ENCODE measurements around the gene VAMP2.

Gene VAMP2

GRCh38 chr17:8156246-8156992 lies 6.3 kb downstream of the VAMP2 start:
- peak; percentile 100 for DNase-seq (ENCODE audit: extremely low read depth, insufficient read length)
- Histone ChIP-seq H3K4me3 (replicated peaks; ENCODE audit: low read depth, low read length) (peak overlapping the region; percentile 62), H3K27me3 (replicated peaks; ENCODE audit: control insufficient read depth, insufficient read depth, low read length) (no peaks in the 10 kb centered on the region), H3K36me3 (ENCODE audit: control insufficient read depth, insufficient read depth, low read length) (peaks cover 5% of the 10 kb centered on the region)
- TF ChIP-seq CTCF (IDR thresholded peaks at IDR 0.05; ENCODE audit: insufficient read depth, low read length, poor library complexity, severe bottlenecking), result no peak

GRCh38 chr17:8155996-8156245 lies 6.8 kb downstream of the VAMP2 start:
- peak overlapping the region; percentile 62 for H3K4me3 ChIP-seq (replicated peaks; ENCODE audit: low read depth, low read length)
- TF ChIP-seq CTCF (IDR thresholded peaks at IDR 0.05; ENCODE audit: insufficient read depth, low read length, poor library complexity, severe bottlenecking), result no peak
- H3K36me3 ChIP-seq (ENCODE audit: control insufficient read depth, insufficient read depth, low read length), result peaks cover 4% of the 10 kb centered on the region
- DNase-seq (ENCODE audit: extremely low read depth, insufficient read length), result no peak
- no peaks in the 10 kb centered on the region for H3K27me3 ChIP-seq (replicated peaks; ENCODE audit: control insufficient read depth, insufficient read depth, low read length)

- no peak for DNase-seq (ENCODE audit: extremely low read depth, insufficient read length)
- Histone ChIP-seq H3K36me3 (ENCODE audit: control insufficient read depth, insufficient read depth, low read length) (peaks cover 2% of the 10 kb centered on the region; the same call in 1 of the 2 replicates), H3K4me3 (replicated peaks; ENCODE audit: low read depth, low read length) (peak overlapping the region; percentile 62), H3K27me3 (replicated peaks; ENCODE audit: control insufficient read depth, insufficient read depth, low read length) (no peaks in the 10 kb centered on the region)
- no peak for TF ChIP-seq CTCF (IDR thresholded peaks at IDR 0.05; ENCODE audit: insufficient read depth, low read length, poor library complexity, severe bottlenecking)
These were observed 7.3 kb downstream of the VAMP2 start for GRCh38 chr17:8155231-8155995.

- Histone ChIP-seq H3K4me3 (replicated peaks; ENCODE audit: low read depth, low read length) (peak overlapping the region; percentile 31; the same call in 1 of the 2 replicates), H3K27me3 (replicated peaks; ENCODE audit: control insufficient read depth, insufficient read depth, low read length) (no peaks in the 10 kb centered on the region), H3K36me3 (ENCODE audit: control insufficient read depth, insufficient read depth, low read length) (peaks cover 5% of the 10 kb centered on the region)
- no peak for TF ChIP-seq CTCF (IDR thresholded peaks at IDR 0.05; ENCODE audit: insufficient read depth, low read length, poor library complexity, severe bottlenecking)
- DNase-seq (ENCODE audit: extremely low read depth, insufficient read length), result no peak
These were observed 8.1 kb downstream of the VAMP2 start for GRCh38 chr17:8154608-8155155.

- DNase-seq (ENCODE audit: extremely low read depth, insufficient read length), result peak; percentile 79
- peaks cover 8% of the 10 kb centered on the region for H3K36me3 ChIP-seq (ENCODE audit: control insufficient read depth, insufficient read depth, low read length)
- no peak for TF ChIP-seq CTCF (IDR thresholded peaks at IDR 0.05; ENCODE audit: insufficient read depth, low read length, poor library complexity, severe bottlenecking)
- H3K4me3 ChIP-seq (replicated peaks; ENCODE audit: low read depth, low read length), result peak overlapping the region; percentile 31
- no peaks in the 10 kb centered on the region for H3K27me3 ChIP-seq (replicated peaks; ENCODE audit: control insufficient read depth, insufficient read depth, low read length)
These were observed 8.7 kb downstream of the VAMP2 start for GRCh38 chr17:8153957-8154607.
